Measurements from ENCODE around the gene DDR2.

Gene DDR2

GRCh38 chr1:162676087-162676486 is 43.8 kb downstream of the DDR2 start:
- TF ChIP-seq CTCF (IDR thresholded peaks at IDR 0.05), result no peak

GRCh38 chr1:162676750-162677149 is 44.5 kb downstream of the DDR2 start:
- TF ChIP-seq CTCF (IDR thresholded peaks at IDR 0.05), result no peak

GRCh38 chr1:162677607-162678371 is 45.5 kb downstream of the DDR2 start:
- TF ChIP-seq CTCF (IDR thresholded peaks at IDR 0.05), result no peak

- TF ChIP-seq CTCF (IDR thresholded peaks at IDR 0.05), result no peak
Measured at GRCh38 chr1:162678439-162678838, 46.2 kb downstream of the DDR2 start.

- TF ChIP-seq CTCF (IDR thresholded peaks at IDR 0.05), result no peak
Measured at GRCh38 chr1:162679298-162679697, 47.0 kb downstream of the DDR2 start.

- TF ChIP-seq CTCF (IDR thresholded peaks at IDR 0.05), result no peak
Measured at GRCh38 chr1:162680419-162681121, 48.3 kb downstream of the DDR2 start.

GRCh38 chr1:162681122-162681436 is 48.8 kb downstream of the DDR2 start:
- no peak for TF ChIP-seq CTCF (IDR thresholded peaks at IDR 0.05)

All from LNCAP (cell line).